Measurements from ENCODE around the gene ST14.
"Not testable (repeated sequence)": the region's sequence is repeated elsewhere in the genome, so short reads cannot be mapped to it uniquely, and the experiment has no call there.

Gene ST14

GRCh38 chr11:130215531-130216220 lies 56.1 kb downstream of the ST14 start:
- DNase-seq: no peak
- intact Hi-C loops (cut with DNase I): loop anchor here (10.0 kb wide), 2 partner anchors 99 to 159 kb away; partner anchors contain the start of gene ZBTB44

DNA sequence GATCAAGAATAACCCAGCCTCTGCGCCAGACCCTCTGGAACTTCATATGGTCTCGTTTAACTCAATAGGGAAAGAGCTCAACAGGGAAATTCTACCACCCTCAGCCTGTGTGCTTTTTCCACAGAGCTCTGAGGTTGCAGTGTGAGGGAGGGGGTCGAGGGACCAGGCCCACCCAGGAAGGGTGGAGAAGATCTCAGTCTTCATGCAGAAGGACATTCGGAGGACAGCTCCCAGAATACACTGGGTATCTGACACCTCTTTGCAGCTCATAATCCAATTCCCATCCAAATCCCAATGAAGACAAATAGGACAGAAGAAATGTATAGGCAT lies 56.6 kb downstream of the ST14 start:
- DNase-seq: no peak
- intact Hi-C loops (cut with DNase I): loop anchor here (10.0 kb wide), 2 partner anchors 99 to 159 kb away; partner anchors contain the start of gene ZBTB44

DNA sequence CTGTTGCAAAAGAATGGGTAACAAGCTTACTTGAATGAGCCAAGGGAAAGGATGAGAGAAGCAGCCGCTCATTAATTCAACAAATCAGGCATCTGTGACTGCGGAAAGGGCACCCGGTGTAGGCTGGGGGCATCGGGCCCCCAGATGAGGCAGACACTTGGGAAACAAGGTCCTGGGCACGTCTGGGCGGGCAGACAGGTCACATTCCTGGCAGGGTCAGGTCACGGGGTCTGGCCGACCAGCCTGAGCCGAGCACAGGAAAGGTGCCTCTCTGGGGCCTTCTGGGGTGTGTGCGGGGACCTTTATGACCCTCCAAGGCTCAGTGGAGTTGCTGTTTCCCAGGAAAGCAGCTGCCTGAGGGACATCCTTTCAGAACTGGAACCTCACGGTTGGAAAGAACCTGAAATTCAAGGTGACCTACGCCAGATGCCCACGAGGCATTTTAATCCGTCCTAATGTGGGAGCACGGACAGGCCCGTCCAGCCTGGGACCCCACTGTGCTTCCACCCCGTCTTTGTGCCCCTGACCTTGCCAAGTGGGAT lies 57.1 kb downstream of the ST14 start:
- DNase-seq: no peak
- intact Hi-C loops (cut with DNase I): loop anchor here (10.0 kb wide), 2 partner anchors 98 to 158 kb away; partner anchors contain the start of gene ZBTB44

GRCh38 chr11:130217133-130218031 lies 57.8 kb downstream of the ST14 start:
- intact Hi-C loops (cut with DNase I): loop anchor here (10.0 kb wide), 2 partner anchors 97 to 157 kb away; partner anchors contain the start of gene ZBTB44
- DNase-seq: peak in 2 of 10 donors; percentile 59 to 73

- intact Hi-C loops (cut with DNase I): loop anchor here (10.0 kb wide), 2 partner anchors 96 to 156 kb away; partner anchors contain the start of gene ZBTB44
- DNase-seq: no peak
These were observed 59.0 kb downstream of the ST14 start for GRCh38 chr11:130218501-130219070.

DNA sequence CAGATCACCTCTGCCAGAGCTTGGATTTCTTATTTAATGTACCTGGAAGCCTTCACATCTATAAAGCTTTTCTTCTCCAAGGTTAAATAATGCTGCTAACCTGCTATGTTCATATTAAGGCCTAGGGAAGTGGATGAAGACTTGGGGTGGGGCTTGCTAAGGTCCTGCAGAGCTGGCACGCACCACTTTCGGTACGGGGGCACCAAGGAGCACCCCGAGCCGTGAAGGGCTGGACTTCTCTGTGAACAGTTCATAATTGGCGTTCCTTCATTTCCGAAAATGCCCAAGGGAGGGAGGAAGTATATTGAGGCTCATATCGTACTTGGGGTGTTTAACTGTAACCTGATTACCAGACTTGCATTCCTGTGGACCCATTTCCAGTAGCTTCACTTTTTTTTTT lies 59.6 kb downstream of the ST14 start:
- intact Hi-C loops (cut with DNase I): loop anchor here (10.0 kb wide), 2 partner anchors 96 to 156 kb away; partner anchors contain the start of gene ZBTB44
- DNase-seq: no peak

- intact Hi-C loops (cut with DNase I): no loop called here
- DNase-seq: peak in 6 of 10 donors; percentile 26 to 92 (median 72)
These were observed 60.9 kb downstream of the ST14 start for GRCh38 chr11:130220311-130221035.

GRCh38 chr11:130223291-130223971 lies 63.8 kb downstream of the ST14 start:
- no peak for DNase-seq
- intact Hi-C loops (cut with DNase I): no loop called here

- no peak for DNase-seq
- intact Hi-C loops (cut with DNase I): no loop called here
These were observed 67.8 kb downstream of the ST14 start for GRCh38 chr11:130227373-130227772.

GRCh38 chr11:130233486-130233885 lies 73.9 kb downstream of the ST14 start:
- intact Hi-C loops (cut with DNase I); DNase-seq: not testable (repeated sequence)

DNA sequence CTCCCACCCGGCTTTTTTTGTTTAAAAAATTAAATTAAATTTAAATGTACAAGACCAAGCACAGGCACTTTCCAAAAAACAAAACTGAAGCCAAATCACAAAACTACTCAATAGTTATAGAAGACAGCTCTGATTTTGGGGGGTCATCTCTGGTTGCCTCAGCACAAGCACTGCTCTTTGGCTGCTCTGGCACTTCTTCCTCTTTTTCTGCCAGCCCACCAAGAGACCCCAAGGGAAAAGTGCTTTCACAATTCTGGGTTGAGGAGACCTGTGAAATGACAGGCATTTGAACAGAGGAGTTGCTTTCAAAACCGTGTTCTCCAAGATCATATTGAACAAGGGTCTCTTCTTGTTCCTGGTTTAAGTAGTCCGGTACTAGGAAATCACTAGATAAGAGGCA lies 74.3 kb downstream of the ST14 start:
- DNase-seq; intact Hi-C loops (cut with DNase I): not testable (repeated sequence)

DNA sequence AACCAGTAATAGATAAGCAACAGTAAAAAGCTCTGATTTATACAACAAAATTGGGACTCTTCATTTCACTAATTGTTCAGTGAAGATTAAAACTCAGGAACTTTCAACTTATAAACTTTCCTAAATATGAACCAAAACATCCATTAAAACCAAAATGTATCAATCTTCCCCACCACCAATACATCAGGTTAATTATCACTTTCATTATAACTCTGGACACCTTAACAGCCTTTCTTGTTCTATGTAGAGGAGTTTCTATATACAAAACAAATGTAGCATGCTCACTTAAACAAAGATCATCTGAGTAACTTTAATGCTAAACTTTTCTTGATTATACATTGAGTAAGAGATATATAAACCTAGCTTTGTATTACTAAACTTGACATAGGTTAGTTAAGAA lies 74.7 kb downstream of the ST14 start:
- intact Hi-C loops (cut with DNase I): no loop called here
- no peak for DNase-seq

DNA sequence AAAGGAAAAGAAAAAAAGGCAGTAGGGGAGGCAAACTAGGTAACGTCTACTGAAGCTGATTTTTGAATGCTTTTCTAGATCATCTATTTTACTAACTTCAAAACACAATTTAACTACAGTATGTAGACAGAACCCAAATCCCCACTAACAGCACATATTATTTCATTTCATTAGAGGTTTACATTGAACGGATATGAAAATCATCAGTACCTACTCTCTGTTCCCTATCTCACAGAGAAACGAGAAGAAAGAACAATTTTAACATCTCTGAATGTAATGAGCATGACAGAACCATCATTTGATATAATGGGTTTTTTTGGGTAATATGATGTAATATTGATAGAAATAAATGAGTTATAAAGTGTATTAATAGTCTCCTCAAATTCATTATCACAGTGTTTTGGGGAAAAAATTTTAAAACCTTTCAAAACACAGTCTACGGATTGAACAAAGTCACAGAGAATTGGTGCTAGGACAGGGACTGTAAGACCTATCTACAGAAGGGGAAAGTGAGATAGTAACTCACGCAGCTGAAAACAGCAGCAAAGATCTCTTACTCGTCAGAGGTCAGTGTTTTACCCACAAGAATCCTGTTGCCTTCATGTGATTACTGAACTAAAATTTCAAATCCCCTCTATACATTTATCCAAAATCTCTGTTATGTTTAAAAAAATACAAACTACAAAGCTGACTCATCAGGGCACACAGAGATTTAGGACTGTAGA lies 77.9 kb downstream of the ST14 start:
- intact Hi-C loops (cut with DNase I): no loop called here
- no peak for DNase-seq

DNA sequence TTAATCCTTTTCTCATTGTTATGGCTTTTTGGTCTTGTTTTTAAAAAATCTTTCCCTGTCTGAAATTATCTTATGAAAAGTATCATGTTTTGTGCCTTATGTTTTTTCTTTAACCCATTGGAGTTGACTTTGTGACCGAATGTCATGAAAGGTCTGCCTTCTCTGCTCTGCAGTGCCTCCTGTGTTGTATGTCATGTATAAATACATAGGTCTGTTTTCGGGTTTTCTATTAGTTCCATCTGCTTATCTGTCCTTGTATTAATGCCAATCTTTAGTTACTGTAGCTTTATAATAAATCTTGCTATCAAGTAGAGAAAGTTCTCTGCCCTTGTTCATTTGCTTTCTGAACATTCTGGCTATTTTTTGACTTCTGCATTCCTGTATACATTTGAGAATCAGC lies 82.1 kb downstream of the ST14 start:
- no peak for DNase-seq
- intact Hi-C loops (cut with DNase I): no loop called here

GRCh38 chr11:130243816-130244215 lies 84.2 kb downstream of the ST14 start:
- intact Hi-C loops (cut with DNase I): no loop called here
- no peak for DNase-seq

DNA sequence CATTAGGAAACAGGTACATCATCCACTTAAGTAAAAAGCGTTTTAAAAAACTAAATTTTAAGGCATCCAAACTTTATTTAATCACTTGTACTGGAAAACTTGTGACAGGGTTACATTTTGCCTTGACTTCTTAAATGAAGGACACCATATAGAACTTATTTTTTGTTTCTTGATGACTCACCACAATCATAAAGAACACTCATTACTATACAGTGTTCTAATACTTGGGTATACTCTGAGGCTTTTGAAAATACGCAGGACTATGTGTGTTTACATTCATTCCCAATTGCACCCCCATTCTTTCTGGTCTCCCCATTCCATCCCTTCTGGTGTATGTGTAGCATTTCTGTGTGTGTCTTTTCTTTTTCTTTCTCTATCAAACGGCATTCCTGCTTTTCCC lies 85.3 kb downstream of the ST14 start:
- intact Hi-C loops (cut with DNase I): no loop called here
- no peak for DNase-seq

DNA sequence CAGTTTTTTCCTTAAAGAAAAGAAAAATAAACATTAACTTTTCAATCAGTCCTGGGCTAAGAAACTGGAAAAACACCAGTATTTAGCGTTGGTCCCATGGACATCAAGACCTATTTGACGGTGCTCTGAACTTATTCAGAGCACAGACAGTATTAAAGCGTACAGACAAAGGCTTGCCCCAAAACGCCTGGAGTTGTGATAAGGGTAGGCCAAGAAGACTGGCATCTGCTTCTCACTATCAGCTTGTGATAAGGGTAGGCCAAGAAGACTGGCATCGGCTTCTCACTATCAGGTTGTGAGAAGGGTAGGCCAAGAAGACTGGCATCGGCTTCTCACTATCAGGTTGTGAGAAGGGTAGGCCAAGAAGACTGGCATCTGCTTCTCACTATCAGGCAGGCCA lies 85.8 kb downstream of the ST14 start:
- DNase-seq; intact Hi-C loops (cut with DNase I): not testable (repeated sequence)

DNA sequence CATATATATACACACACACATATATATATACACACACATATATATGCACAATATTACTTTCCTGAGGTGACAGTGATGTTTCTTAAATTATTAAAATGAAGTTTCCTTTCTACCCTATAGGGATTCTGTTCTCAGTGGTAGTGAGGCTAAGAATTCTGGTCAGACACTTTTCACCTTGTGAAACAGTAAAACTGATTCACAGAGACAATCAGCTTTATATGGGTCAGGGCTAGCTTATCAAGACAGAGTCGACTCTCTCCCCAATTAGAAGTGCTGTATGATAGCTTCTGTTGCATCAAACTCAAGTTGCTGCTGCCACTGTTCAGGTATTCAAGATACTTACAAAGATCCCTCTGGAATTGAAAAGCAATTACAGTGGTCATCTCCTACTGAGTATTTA lies 86.7 kb downstream of the ST14 start:
- intact Hi-C loops (cut with DNase I): no loop called here
- no peak for DNase-seq

GRCh38 chr11:130246738-130247137 lies 87.2 kb downstream of the ST14 start:
- intact Hi-C loops (cut with DNase I): no loop called here
- no peak for DNase-seq

Measured in posterior cingulate gyrus (tissue), 11 donors.